Measurements from ENCODE around the gene MIER3.
A peak's percentile ranks its signal among the peaks of the same experiment; 100 is the strongest.

Gene MIER3

DNA sequence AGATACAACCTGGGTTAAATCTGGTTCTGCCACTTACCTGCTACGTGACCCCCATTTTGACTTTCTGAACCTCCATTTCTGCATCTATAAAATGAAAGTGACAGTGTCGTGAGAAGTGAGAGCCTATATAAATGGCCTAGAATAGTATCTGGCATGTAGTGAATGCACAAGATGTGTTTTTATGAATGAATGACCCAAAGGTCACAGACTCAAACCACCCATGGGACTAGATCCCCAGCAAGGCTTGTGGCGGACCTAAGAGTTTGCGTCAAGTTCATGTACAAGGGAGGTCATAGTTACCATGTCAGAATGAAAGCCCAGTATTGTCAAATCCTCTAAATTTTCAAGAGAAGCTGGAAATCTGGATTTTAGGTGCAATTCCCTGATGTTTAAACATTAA is 53.7 kb downstream of the MIER3 start:
- Histone ChIP-seq H3K27ac (ENCODE audit: poor library complexity, severe bottlenecking) (no peak overlapping the region), H3K9me3 (ENCODE audit: severe bottlenecking) (no peaks in the 10 kb centered on the region), H3K4me1 (ENCODE audit: insufficient read depth, poor library complexity, severe bottlenecking) (no peaks in the 10 kb centered on the region), H3K36me3 (ENCODE audit: low read depth) (peaks cover 18% of the 10 kb centered on the region), H3K4me3 (ENCODE audit: severe bottlenecking) (no peak overlapping the region), H3K27me3 (ENCODE audit: insufficient read depth, poor library complexity, severe bottlenecking) (no peaks in the 10 kb centered on the region)
- ATAC-seq (ENCODE audit: low read depth) (no peak), DNase-seq (ENCODE audit: low spot score) (no peak)
- TF ChIP-seq, protein P1, sequence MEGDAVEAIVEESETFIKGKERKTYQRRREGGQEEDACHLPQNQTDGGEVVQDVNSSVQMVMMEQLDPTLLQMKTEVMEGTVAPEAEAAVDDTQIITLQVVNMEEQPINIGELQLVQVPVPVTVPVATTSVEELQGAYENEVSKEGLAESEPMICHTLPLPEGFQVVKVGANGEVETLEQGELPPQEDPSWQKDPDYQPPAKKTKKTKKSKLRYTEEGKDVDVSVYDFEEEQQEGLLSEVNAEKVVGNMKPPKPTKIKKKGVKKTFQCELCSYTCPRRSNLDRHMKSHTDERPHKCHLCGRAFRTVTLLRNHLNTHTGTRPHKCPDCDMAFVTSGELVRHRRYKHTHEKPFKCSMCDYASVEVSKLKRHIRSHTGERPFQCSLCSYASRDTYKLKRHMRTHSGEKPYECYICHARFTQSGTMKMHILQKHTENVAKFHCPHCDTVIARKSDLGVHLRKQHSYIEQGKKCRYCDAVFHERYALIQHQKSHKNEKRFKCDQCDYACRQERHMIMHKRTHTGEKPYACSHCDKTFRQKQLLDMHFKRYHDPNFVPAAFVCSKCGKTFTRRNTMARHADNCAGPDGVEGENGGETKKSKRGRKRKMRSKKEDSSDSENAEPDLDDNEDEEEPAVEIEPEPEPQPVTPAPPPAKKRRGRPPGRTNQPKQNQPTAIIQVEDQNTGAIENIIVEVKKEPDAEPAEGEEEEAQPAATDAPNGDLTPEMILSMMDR (IDR thresholded peaks at IDR 0.05; ENCODE audit: poor library complexity, severe bottlenecking): no peak

DNA sequence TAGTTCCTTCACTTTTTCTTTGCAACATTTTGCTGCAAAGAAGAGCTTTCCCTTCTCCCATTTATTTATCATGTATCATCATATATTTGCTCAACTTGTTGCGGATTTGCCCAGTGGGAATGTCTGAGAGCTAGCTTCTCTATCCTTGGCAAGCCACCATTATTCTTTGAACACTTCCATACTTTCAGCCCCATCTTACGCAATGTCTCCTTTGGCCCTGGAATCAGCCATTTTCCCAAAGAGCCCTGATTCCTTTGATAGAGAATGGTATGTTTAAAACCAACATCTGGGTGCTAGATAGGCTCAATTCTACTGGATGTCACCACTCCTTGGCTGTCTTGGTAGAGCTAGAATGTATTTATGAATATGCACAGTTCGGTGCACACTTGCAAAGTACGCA is 55.2 kb downstream of the MIER3 start:
- ATAC-seq (ENCODE audit: low read depth) (no peak), DNase-seq (ENCODE audit: low spot score) (no peak)
- Histone ChIP-seq H3K9me3 (ENCODE audit: severe bottlenecking) (no peaks in the 10 kb centered on the region), H3K27me3 (ENCODE audit: insufficient read depth, poor library complexity, severe bottlenecking) (no peaks in the 10 kb centered on the region), H3K4me1 (ENCODE audit: insufficient read depth, poor library complexity, severe bottlenecking) (no peaks in the 10 kb centered on the region), H3K4me3 (ENCODE audit: severe bottlenecking) (no peak overlapping the region), H3K27ac (ENCODE audit: poor library complexity, severe bottlenecking) (no peak overlapping the region), H3K36me3 (ENCODE audit: low read depth) (peaks cover 24% of the 10 kb centered on the region)
- TF ChIP-seq, protein P1 (IDR thresholded peaks at IDR 0.05; ENCODE audit: poor library complexity, severe bottlenecking): no peak

DNA sequence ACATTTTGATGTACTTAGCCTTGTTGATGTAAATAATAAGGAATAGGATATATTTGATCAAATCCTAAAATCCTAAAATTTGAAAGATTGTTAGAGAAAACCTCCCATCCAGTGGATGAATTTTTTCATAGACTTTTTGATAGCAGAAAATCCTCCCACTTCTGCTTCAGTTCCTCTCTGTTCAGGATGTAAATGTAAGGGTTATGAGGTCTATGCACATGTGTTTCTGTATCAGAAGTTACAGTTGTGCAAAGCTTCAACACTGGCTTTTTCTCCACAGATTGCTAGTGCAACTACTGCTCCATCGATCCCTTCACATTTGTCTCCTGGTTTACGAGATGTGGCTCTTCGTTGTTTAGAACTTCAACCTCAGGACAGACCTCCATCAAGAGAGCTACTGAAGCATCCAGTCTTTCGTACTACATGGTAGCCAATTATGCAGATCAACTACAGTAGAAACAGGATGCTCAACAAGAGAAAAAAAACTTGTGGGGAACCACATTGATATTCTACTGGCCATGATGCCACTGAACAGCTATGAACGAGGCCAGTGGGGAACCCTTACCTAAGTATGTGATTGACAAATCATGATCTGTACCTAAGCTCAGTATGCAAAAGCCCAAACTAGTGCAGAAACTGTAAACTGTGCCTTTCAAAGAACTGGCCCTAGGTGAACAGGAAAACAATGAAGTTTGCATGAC is 58.5 kb downstream of the MIER3 start:
- DNase-seq (ENCODE audit: low spot score): no peak
- H3K4me3 ChIP-seq (ENCODE audit: severe bottlenecking): no peak overlapping the region
- H3K9me3 ChIP-seq (ENCODE audit: severe bottlenecking): no peaks in the 10 kb centered on the region
- H3K27me3 ChIP-seq (ENCODE audit: insufficient read depth, poor library complexity, severe bottlenecking): no peaks in the 10 kb centered on the region
- no peak for ATAC-seq (ENCODE audit: low read depth)
- no peak overlapping the region for H3K27ac ChIP-seq (ENCODE audit: poor library complexity, severe bottlenecking)
- TF ChIP-seq, protein P1 (IDR thresholded peaks at IDR 0.05; ENCODE audit: poor library complexity, severe bottlenecking): no peak
- H3K36me3 ChIP-seq (ENCODE audit: low read depth): peaks cover 41% of the 10 kb centered on the region
- H3K4me1 ChIP-seq (ENCODE audit: insufficient read depth, poor library complexity, severe bottlenecking): no peaks in the 10 kb centered on the region

DNA sequence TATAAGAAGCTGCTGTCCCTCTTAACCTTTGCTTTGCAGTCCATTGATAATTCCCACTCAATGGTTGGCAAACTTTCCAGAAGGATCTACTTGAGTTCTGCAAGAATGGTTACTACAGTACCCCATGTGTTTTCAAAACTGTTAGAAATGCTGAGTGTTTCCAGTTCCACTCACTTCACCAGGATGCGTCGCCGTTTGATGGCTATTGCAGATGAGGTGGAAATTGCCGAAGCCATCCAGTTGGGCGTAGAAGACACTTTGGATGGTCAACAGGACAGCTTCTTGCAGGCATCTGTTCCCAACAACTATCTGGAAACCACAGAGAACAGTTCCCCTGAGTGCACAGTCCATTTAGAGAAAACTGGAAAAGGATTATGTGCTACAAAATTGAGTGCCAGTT is 70.4 kb downstream of the MIER3 start:
- Histone ChIP-seq H3K27ac (ENCODE audit: poor library complexity, severe bottlenecking) (no peak overlapping the region), H3K36me3 (ENCODE audit: low read depth) (peaks cover 93% of the 10 kb centered on the region), H3K9me3 (ENCODE audit: severe bottlenecking) (no peaks in the 10 kb centered on the region), H3K4me3 (ENCODE audit: severe bottlenecking) (no peak overlapping the region), H3K4me1 (ENCODE audit: insufficient read depth, poor library complexity, severe bottlenecking) (no peaks in the 10 kb centered on the region), H3K27me3 (ENCODE audit: insufficient read depth, poor library complexity, severe bottlenecking) (no peaks in the 10 kb centered on the region)
- TF ChIP-seq, protein P1 (IDR thresholded peaks at IDR 0.05; ENCODE audit: poor library complexity, severe bottlenecking): no peak
- DNase-seq (ENCODE audit: low spot score): no peak
- no peak for ATAC-seq (ENCODE audit: low read depth)

DNA sequence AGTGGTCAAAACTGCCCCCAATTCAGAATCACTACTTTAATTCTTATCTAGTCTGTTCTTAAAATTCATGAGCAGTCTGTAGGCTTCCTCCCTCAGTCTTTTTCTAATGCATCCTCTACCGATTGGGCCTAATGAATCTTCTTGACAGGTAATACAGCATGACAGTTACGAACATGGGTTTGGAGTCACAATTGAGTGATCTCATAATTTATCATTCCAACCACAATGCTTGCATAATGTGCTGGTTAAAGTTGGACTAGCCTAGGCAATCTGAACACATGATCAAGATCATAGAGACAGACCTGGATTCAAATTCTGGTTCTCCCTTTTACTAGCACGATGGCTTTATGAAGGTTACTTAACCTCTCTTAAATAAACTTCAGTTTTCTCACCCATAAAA is 75.6 kb downstream of the MIER3 start:
- TF ChIP-seq, protein P1 (IDR thresholded peaks at IDR 0.05; ENCODE audit: poor library complexity, severe bottlenecking): no peak
- DNase-seq (ENCODE audit: low spot score) (no peak), ATAC-seq (ENCODE audit: low read depth) (peak; percentile 76)
- Histone ChIP-seq H3K36me3 (ENCODE audit: low read depth) (peaks cover 95% of the 10 kb centered on the region), H3K4me1 (ENCODE audit: insufficient read depth, poor library complexity, severe bottlenecking) (no peaks in the 10 kb centered on the region), H3K4me3 (ENCODE audit: severe bottlenecking) (no peak overlapping the region), H3K9me3 (ENCODE audit: severe bottlenecking) (no peaks in the 10 kb centered on the region), H3K27ac (ENCODE audit: poor library complexity, severe bottlenecking) (no peak overlapping the region), H3K27me3 (ENCODE audit: insufficient read depth, poor library complexity, severe bottlenecking) (no peaks in the 10 kb centered on the region)
